Loucy (cell line): ENCODE data around the gene TESMIN.

Experiments used
- H2AFZ ChIP-seq: fragments of 200-600 bp; sonication (generic); 2 replicates; pipeline ENCODE4 v1.6.0; 2016; ENCODE audit warnings: antibody characterized with exemption, mild to moderate bottlenecking, low read length, moderate library complexity
- H3F3A ChIP-seq: fragments of 200-600 bp; 2 replicates; pipeline ENCODE4 v1.6.0; 2016; ENCODE audit warnings: antibody characterized with exemption, low read depth, mild to moderate bottlenecking
- H3K27me3 ChIP-seq: fragments of 200-600 bp; sonication (generic); 2 replicates; pipeline ENCODE4 v1.6.1; 2014; ENCODE audit warnings: low read length, mild to moderate bottlenecking; ENCODE audit not compliant: insufficient read depth, poor library complexity, severe bottlenecking
- H3K36me3 ChIP-seq: fragments of 200-600 bp; sonication (generic); 2 replicates; pipeline ENCODE4 v1.6.1; 2016; ENCODE audit warnings: low read length; ENCODE audit not compliant: insufficient read depth
- H3K4me1 ChIP-seq: fragments of 200-600 bp; sonication (generic); 2 replicates; pipeline ENCODE4 v1.5.1; 2014; ENCODE audit warnings: low read length, mild to moderate bottlenecking; ENCODE audit not compliant: insufficient read depth, poor library complexity, severe bottlenecking
- H3K4me2 ChIP-seq: fragments of 200-600 bp; sonication (generic); 2 replicates; pipeline ENCODE4 v1.6.0; 2014; ENCODE audit warnings: antibody characterized with exemption, low read length, low read depth, mild to moderate bottlenecking; ENCODE audit not compliant: poor library complexity, severe bottlenecking
- H3K4me3 ChIP-seq: fragments of 200-600 bp; sonication (generic); 2 replicates; pipeline ENCODE4 v1.5.1; 2014; ENCODE audit warnings: low read length, mild to moderate bottlenecking, mixed read lengths; ENCODE audit not compliant: poor library complexity, severe bottlenecking
- H3K79me2 ChIP-seq: fragments of 200-600 bp; sonication (generic); 2 replicates; pipeline ENCODE4 v1.6.1; 2014; ENCODE audit warnings: low read length; ENCODE audit not compliant: insufficient read depth
- H3K9ac ChIP-seq: fragments of 200-600 bp; sonication (generic); 2 replicates; pipeline ENCODE4 v1.6.0; 2014; ENCODE audit warnings: mild to moderate bottlenecking, low read depth, low read length, moderate library complexity; ENCODE audit not compliant: poor library complexity, severe bottlenecking
- H3K9me2 ChIP-seq: fragments of 200-600 bp; sonication (generic); replicated peaks from 2 replicates; pipeline ENCODE4 v1.6.1; 2016; ENCODE audit warnings: low read depth, low read length, mixed read lengths
- H3K9me3 ChIP-seq: fragments of 200-600 bp; sonication (generic); 2 replicates; pipeline ENCODE4 v1.6.1; 2014; ENCODE audit warnings: mild to moderate bottlenecking, antibody characterized with exemption, low read length, low read depth; ENCODE audit not compliant: insufficient read depth
- H4K20me1 ChIP-seq: fragments of 200-600 bp; sonication (generic); 2 replicates; pipeline ENCODE4 v1.6.0; 2014; ENCODE audit warnings: antibody characterized with exemption, low read length, mild to moderate bottlenecking; ENCODE audit not compliant: insufficient read depth, poor library complexity, severe bottlenecking
- EZH2phosphoT487 ChIP-seq: fragments of 200-600 bp; IDR thresholded peaks from 2 replicates; pipeline ENCODE4 v1.6.1; 2018; ENCODE audit warnings: antibody characterized with exemption, mild to moderate bottlenecking, moderate library complexity, borderline replicate concordance
- TF ChIP-seq, protein P1 (sequence below): fragments of 200-600 bp; sonication (generic); conservative IDR thresholded peaks from 2 replicates; pipeline ENCODE4 v1.5.1; 2014; ENCODE audit warnings: mild to moderate bottlenecking, antibody characterized with exemption, low read length

TESMIN gene

DNA sequence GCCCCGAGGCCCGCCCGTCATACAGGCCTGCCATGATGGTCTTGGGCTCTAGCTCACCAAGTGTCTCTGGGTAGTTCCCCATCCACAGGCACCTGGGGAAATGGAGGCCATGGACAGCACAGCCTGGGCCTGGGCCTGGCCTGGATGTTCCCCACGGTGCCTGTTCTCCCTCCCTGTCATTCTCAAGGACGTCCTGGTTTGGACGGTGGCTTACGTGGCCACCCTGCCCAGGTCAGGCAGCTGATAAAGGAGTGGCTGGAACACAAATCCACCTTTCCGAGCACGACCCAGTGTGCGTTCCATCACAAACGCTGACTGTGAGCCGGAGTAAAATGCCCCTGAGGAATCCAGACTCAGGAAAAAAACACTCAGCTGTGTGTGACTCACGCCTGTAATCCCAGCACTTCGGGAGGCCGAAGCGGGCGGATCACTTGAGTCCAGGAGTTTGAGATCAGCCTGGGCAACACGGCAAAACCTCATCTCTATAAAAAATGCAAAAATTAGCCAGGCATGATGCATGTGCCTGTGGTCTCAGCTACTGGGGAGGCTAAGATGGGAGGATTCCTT lies 41.2 kb upstream of the TESMIN start:
- no peaks in the 10 kb centered on the region for H3K4me1 ChIP-seq

DNA sequence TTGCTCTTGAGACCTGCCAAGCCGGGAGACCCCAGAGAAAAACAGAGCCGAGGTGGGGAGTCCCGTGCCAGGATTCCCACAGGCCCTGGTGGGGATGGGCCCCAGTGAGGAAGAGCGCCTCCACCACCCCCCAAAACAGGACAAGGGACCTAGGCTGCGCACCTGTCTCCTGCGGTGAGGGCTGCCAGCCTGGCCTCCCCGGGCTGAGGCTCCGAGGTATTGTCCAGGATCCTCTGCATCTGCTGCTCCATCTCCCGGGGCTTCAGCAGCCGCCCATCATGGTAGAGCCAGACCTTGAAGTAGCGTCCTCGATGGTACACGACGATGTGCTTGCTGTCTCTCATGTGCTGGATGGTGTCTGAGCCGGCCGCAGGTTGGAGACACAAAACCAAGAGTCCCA lies 33.3 kb upstream of the TESMIN start:
- Histone ChIP-seq H3K27me3 (no peaks in the 10 kb centered on the region), H3K36me3 (peaks cover 71% of the 10 kb centered on the region; the same call in 1 of the 2 replicates)
- TF ChIP-seq, protein P1, sequence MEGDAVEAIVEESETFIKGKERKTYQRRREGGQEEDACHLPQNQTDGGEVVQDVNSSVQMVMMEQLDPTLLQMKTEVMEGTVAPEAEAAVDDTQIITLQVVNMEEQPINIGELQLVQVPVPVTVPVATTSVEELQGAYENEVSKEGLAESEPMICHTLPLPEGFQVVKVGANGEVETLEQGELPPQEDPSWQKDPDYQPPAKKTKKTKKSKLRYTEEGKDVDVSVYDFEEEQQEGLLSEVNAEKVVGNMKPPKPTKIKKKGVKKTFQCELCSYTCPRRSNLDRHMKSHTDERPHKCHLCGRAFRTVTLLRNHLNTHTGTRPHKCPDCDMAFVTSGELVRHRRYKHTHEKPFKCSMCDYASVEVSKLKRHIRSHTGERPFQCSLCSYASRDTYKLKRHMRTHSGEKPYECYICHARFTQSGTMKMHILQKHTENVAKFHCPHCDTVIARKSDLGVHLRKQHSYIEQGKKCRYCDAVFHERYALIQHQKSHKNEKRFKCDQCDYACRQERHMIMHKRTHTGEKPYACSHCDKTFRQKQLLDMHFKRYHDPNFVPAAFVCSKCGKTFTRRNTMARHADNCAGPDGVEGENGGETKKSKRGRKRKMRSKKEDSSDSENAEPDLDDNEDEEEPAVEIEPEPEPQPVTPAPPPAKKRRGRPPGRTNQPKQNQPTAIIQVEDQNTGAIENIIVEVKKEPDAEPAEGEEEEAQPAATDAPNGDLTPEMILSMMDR = no peak
- TF ChIP-seq EZH2phosphoT487 = no peak

More for the DNA sequence above, 41.2 kb upstream of the TESMIN start:
- H3F3A ChIP-seq = no peaks in the 10 kb centered on the region
- H3K9ac ChIP-seq = no peak overlapping the region
- H2AFZ ChIP-seq = no peak overlapping the region
- H3K79me2 ChIP-seq = no peaks in the 10 kb centered on the region
- H3K9me2 ChIP-seq = no peaks in the 10 kb centered on the region
- H3K36me3 ChIP-seq = peaks cover 66% of the 10 kb centered on the region
- H4K20me1 ChIP-seq = no peaks in the 10 kb centered on the region
- H3K9me3 ChIP-seq = no peaks in the 10 kb centered on the region
- TF ChIP-seq, protein P1 = no peak
- H3K27me3 ChIP-seq = no peaks in the 10 kb centered on the region
- H3K4me3 ChIP-seq = no peak overlapping the region
- no peak overlapping the region for H3K4me2 ChIP-seq

DNA sequence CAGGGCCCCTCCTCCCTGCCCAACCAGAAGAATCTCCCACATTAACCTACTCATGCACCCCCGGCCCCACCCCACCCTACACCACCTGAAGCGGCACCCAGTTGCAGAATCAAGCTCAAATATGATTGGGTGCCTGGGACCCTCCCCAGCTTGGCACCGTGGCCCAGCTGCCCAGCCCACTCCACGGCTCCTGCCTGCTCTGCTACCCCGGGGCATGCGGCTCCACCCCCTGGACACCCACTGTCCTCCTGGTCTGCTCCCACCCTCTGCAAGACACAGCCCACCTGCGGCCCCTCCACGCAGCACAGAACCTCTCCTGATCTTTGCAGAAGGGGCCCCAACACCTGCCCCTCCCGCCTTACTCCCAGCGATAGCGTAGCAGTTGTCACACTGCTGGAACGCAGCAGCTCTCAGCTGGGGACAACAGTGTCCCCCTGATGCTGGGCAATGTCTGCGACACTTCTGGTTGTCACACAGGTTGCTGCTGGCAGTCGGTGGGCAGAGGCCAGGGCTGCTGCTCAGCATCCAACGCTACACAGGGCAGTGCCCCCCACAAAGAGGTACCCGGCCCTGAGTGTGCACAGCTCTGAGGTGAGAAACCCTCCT lies 32.0 kb upstream of the TESMIN start:
- Histone ChIP-seq H3F3A (no peaks in the 10 kb centered on the region), H3K9me3 (no peaks in the 10 kb centered on the region), H3K4me1 (no peaks in the 10 kb centered on the region), H3K9ac (no peak overlapping the region), H4K20me1 (no peaks in the 10 kb centered on the region), H2AFZ (no peak overlapping the region), H3K9me2 (no peaks in the 10 kb centered on the region), H3K79me2 (no peaks in the 10 kb centered on the region), H3K27me3 (no peaks in the 10 kb centered on the region), H3K36me3 (peaks cover 79% of the 10 kb centered on the region; the same call in 1 of the 2 replicates), H3K4me3 (no peak overlapping the region), H3K4me2 (no peak overlapping the region)
- no peak for TF ChIP-seq EZH2phosphoT487
- TF ChIP-seq, protein P1 = no peak

More for the DNA sequence above, 33.3 kb upstream of the TESMIN start:
- H3K9me3 ChIP-seq = no peaks in the 10 kb centered on the region
- no peaks in the 10 kb centered on the region for H3F3A ChIP-seq
- H3K4me1 ChIP-seq = no peaks in the 10 kb centered on the region
- no peak overlapping the region for H3K4me2 ChIP-seq
- no peaks in the 10 kb centered on the region for H3K9me2 ChIP-seq
- no peaks in the 10 kb centered on the region for H4K20me1 ChIP-seq
- H2AFZ ChIP-seq = no peak overlapping the region
- no peak overlapping the region for H3K9ac ChIP-seq
- no peaks in the 10 kb centered on the region for H3K79me2 ChIP-seq
- no peak overlapping the region for H3K4me3 ChIP-seq
